ENCODE measurements around the gene PDE7B. TPM values are rescaled to one million over a fixed set of nuclear protein-coding genes. Genes with fewer than 3 reads are reported as not detected.

The PDE7B gene
- total and polyA plus RNA-seq, 2 donors (not counting 1 experiment from before 2014, with no cell fraction given), result 7.9 to 21.5 TPM

DNA sequence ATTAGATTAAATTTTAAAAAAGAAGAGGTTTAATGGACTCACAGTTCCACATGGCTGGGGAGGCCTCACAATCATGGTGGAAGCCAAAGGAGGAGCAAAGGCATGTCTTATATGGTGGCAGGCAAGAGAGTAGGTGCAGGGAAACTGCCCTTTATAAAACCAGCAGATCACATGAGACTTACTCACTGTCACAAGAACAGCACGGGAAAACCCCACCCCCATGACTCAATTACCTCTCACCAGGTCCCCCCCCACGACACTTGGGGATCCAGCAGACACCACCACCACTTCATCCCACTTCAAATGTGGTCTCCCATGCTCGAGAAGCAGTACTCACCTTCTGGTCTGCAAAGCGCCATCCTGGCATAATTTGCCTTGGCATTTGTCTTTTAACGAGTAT, 374.0 kb downstream of the PDE7B start:
- Histone ChIP-seq H3K4me2 (ENCODE audit: extremely low read depth, insufficient read depth, low read length) (no peak overlapping the region), H3K4me3 (replicated peaks in 1 of 4; ENCODE audit: control extremely low read depth in 1 of 4, insufficient read depth in 1 of 4, low read depth in 3 of 4, low read length in 4 of 4) (no peak overlapping the region), H3K9ac (ENCODE audit: insufficient read depth, low read length) (no peak overlapping the region), H4K20me1 (ENCODE audit: control insufficient read depth, extremely low read depth, insufficient read depth, low read length) (no peaks in the 10 kb centered on the region), H3K79me2 (ENCODE audit: control insufficient read depth, insufficient read depth, low read length) (no peaks in the 10 kb centered on the region), H2AFZ (ENCODE audit: low read length) (no peak overlapping the region), H3K27ac (ENCODE audit: insufficient read depth, low read length) (no peak overlapping the region), H3K36me3 (ENCODE audit: control insufficient read depth, insufficient read depth, low read length) (no peaks in the 10 kb centered on the region), H3K27me3 (ENCODE audit: control insufficient read depth, insufficient read depth, low read length) (no peaks in the 10 kb centered on the region), H3K9me3 (ENCODE audit: control insufficient read depth, insufficient read depth, low read depth, low read length) (no peaks in the 10 kb centered on the region), H3K4me1 (ENCODE audit: control insufficient read depth, extremely low read depth, insufficient read depth, low read length) (peaks cover 1% of the 10 kb centered on the region)
- peak in 1 of 2 donors; percentile 12 for DNase-seq (ENCODE audit: low read depth in 2 of 2)
- TF ChIP-seq EZH2 (IDR thresholded peaks at IDR 0.05; ENCODE audit: low read length, missing control alignments), result no peak
- TF ChIP-seq, protein P1, sequence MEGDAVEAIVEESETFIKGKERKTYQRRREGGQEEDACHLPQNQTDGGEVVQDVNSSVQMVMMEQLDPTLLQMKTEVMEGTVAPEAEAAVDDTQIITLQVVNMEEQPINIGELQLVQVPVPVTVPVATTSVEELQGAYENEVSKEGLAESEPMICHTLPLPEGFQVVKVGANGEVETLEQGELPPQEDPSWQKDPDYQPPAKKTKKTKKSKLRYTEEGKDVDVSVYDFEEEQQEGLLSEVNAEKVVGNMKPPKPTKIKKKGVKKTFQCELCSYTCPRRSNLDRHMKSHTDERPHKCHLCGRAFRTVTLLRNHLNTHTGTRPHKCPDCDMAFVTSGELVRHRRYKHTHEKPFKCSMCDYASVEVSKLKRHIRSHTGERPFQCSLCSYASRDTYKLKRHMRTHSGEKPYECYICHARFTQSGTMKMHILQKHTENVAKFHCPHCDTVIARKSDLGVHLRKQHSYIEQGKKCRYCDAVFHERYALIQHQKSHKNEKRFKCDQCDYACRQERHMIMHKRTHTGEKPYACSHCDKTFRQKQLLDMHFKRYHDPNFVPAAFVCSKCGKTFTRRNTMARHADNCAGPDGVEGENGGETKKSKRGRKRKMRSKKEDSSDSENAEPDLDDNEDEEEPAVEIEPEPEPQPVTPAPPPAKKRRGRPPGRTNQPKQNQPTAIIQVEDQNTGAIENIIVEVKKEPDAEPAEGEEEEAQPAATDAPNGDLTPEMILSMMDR (conservative IDR thresholded peaks at IDR 0.05 in 1 of 2, IDR thresholded peaks at IDR 0.05 in 1 of 2; ENCODE audit: low read depth in 1 of 2, low read length in 2 of 2), result no peak

- no peaks in the 10 kb centered on the region for H3K79me2 ChIP-seq (ENCODE audit: control insufficient read depth, insufficient read depth, low read length)
- DNase-seq (ENCODE audit: low read depth in 2 of 2), result peak; percentile 27 to 83
- H3K4me1 ChIP-seq (ENCODE audit: control insufficient read depth, extremely low read depth, insufficient read depth, low read length), result peaks cover 4% of the 10 kb centered on the region
- no peaks in the 10 kb centered on the region for H4K20me1 ChIP-seq (ENCODE audit: control insufficient read depth, extremely low read depth, insufficient read depth, low read length)
- no peaks in the 10 kb centered on the region for H3K27me3 ChIP-seq (ENCODE audit: control insufficient read depth, insufficient read depth, low read length)
- H3K4me3 ChIP-seq (replicated peaks in 1 of 4; ENCODE audit: control extremely low read depth in 1 of 4, insufficient read depth in 1 of 4, low read depth in 3 of 4, low read length in 4 of 4), result peak overlapping the region in 2 of 4 experiments; percentile 23 to 29
- TF ChIP-seq, protein P1 (conservative IDR thresholded peaks at IDR 0.05 in 1 of 2, IDR thresholded peaks at IDR 0.05 in 1 of 2; ENCODE audit: low read depth in 1 of 2, low read length in 2 of 2), result peak; percentile 100
- TF ChIP-seq EZH2 (IDR thresholded peaks at IDR 0.05; ENCODE audit: low read length, missing control alignments), result no peak
- no peak overlapping the region for H2AFZ ChIP-seq (ENCODE audit: low read length)
- H3K9ac ChIP-seq (ENCODE audit: insufficient read depth, low read length), result no peak overlapping the region
- H3K36me3 ChIP-seq (ENCODE audit: control insufficient read depth, insufficient read depth, low read length), result no peaks in the 10 kb centered on the region
- H3K4me2 ChIP-seq (ENCODE audit: extremely low read depth, insufficient read depth, low read length), result peak overlapping the region; percentile 51
- H3K9me3 ChIP-seq (ENCODE audit: control insufficient read depth, insufficient read depth, low read depth, low read length), result no peaks in the 10 kb centered on the region
- H3K27ac ChIP-seq (ENCODE audit: insufficient read depth, low read length), result no peak overlapping the region
Measured at GRCh38 chr6:136226027-136226673, 374.6 kb downstream of the PDE7B start.

DNA sequence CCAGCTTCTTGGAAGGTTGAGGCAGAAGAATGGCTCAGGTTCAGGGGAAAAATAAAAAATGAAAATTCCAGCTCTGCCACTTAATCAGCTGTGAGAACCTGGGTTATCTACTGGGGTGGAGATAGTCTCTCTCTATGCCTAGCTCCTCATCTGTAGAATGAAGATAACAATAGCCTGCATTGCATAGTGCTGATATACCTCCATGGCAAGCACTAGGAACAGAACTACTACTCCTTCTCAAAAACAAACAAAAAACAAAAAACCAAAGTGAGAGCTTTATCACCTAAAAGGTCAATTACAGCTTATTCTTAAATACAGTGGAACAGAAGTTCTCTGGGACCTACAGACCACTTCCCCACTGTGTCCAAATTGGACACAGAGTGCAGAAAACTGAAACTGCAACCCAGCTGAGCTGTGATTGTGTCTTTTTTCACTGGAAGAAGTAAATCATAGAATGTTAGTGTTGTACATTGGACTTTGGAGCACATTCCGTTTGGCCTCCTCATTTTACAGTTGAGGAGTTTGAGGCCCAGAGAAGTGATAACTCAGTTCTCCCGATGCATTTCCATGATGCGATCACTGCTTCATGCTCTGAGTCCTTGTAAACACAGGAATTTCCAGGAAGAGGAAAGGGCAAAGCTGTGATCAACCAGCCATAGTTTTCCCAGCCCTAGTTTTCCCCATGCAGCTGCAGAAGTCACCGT, 375.3 kb downstream of the PDE7B start:
- Histone ChIP-seq H3K27me3 (ENCODE audit: control insufficient read depth, insufficient read depth, low read length) (no peaks in the 10 kb centered on the region), H3K9ac (ENCODE audit: insufficient read depth, low read length) (no peak overlapping the region), H3K79me2 (ENCODE audit: control insufficient read depth, insufficient read depth, low read length) (no peaks in the 10 kb centered on the region), H3K27ac (ENCODE audit: insufficient read depth, low read length) (no peak overlapping the region), H3K4me3 (replicated peaks in 1 of 4; ENCODE audit: control extremely low read depth in 1 of 4, insufficient read depth in 1 of 4, low read depth in 3 of 4, low read length in 4 of 4) (no peak overlapping the region), H4K20me1 (ENCODE audit: control insufficient read depth, extremely low read depth, insufficient read depth, low read length) (no peaks in the 10 kb centered on the region), H3K9me3 (ENCODE audit: control insufficient read depth, insufficient read depth, low read depth, low read length) (no peaks in the 10 kb centered on the region), H3K4me2 (ENCODE audit: extremely low read depth, insufficient read depth, low read length) (peak overlapping the region; percentile 51), H3K4me1 (ENCODE audit: control insufficient read depth, extremely low read depth, insufficient read depth, low read length) (peaks cover 4% of the 10 kb centered on the region), H3K36me3 (ENCODE audit: control insufficient read depth, insufficient read depth, low read length) (no peaks in the 10 kb centered on the region), H2AFZ (ENCODE audit: low read length) (peak overlapping the region; percentile 51)
- DNase-seq (ENCODE audit: low read depth in 2 of 2), result peak in 1 of 2 donors; percentile 32
- TF ChIP-seq EZH2 (IDR thresholded peaks at IDR 0.05; ENCODE audit: low read length, missing control alignments), result no peak
- TF ChIP-seq, protein P1 (conservative IDR thresholded peaks at IDR 0.05 in 1 of 2, IDR thresholded peaks at IDR 0.05 in 1 of 2; ENCODE audit: low read depth in 1 of 2, low read length in 2 of 2), result no peak

Data from fibroblast of lung (primary cell).